ENCODE results near the gene MUSTN1. TPM values are rescaled to one million over a fixed set of nuclear protein-coding genes. Genes with fewer than 3 reads are reported as not detected.

MUSTN1 gene
- polyA plus RNA-seq, 4 donors = 0.28 to 1.6 (median 0.47) TPM

DNA sequence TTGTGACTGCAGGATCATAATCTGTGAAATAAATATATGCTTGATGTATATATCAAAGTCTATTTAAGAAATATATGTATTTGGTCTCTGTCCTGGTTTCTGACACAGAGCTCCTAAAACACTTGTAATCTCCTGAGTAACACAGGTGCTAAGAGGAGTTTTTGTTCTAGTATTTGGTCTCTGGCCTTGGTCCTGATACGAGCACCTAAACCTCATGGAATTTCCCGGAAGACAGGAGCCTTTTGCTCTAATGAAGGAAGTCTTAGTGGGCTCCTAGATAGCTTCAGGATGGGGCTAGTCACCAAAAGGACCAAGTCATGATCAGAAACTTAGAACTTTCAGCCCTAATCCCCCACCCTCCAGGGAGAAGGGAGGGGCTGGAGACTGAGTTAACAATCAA, 19.2 kb upstream of the MUSTN1 start:
- DNase-seq (ENCODE audit: low read depth in 4 of 4, low spot score in 2 of 4) = no peak

DNA sequence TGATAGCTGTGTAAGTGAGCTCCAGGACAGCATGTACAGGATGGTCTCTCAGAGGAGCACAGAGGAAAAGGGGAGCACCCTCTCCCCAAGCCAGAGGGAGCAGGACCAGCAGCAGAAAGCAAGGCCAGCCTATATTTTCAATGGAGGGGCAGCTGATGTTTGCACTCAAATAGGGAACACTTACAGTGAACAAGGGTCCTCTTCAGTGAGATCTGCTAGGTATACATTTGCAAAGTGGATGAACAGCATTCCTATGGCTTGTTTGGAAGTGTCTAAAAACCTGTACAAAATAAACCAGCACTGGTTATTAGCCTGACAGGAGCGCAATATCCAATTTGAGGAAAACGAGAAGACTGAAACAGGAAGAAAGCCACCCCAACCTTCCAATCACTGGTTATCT, 17.6 kb upstream of the MUSTN1 start:
- no peak for DNase-seq (ENCODE audit: low read depth in 4 of 4, low spot score in 2 of 4)

DNA sequence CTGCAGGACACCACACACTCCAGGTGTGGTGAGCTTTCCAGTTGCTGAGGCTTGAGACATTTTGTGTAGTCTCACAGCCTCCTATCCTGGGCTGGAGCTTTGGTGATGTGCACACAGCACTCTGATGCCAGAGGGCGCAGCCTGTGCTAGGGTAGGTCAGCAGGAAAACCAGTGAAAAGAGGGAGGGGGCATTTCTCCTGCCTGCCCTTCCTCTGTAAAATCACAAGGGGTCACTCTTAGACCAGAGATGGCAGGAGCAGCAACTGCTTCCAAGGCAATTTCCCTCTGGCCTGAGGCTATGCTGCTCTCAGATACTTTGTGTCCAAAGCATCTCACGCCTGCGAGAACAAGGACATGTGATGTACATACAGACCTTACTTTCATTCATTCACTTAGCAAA, 16.5 kb upstream of the MUSTN1 start:
- DNase-seq (ENCODE audit: low read depth in 4 of 4, low spot score in 2 of 4) = no peak

DNA sequence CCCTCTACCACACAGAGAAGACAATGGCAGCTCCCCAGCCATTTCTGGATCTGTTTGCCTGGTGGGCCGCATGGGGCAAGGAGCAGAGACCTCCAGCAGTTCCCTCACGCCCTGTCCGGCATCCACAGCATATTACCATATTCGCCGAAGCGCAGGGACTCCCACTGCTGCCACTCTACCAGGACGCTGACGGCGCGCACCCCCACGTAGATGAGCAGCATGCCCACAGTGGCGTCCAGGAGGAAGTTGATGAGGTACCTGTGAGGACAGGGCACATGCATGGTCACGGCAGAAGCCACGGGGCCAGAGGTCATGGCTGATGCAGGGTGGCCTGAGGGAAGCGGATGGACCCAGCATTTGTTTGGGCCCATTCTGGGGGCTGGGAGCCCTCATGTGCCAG, 14.8 kb upstream of the MUSTN1 start:
- no peak for DNase-seq (ENCODE audit: low read depth in 4 of 4, low spot score in 2 of 4)

DNA sequence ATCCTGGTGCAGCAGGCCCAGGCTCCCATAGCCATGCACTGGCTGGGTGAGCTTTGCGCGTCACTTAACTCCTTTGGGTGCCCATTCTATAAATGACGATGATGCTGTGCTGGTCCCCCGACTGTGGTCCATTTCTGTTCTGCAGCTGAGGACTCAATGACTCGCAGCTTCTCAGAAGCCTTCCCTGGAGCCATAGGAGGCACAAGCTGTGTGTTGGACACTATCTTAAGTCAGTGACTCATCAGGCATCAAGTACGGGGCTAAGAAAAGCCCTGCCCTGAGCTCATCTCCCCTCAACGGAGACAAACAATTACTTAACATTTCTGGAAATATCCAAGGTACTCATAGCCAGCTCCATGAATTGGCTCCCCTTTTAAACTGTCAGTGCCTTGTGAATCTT, 13.8 kb upstream of the MUSTN1 start:
- no peak for DNase-seq (ENCODE audit: low read depth in 4 of 4, low spot score in 2 of 4)

DNA sequence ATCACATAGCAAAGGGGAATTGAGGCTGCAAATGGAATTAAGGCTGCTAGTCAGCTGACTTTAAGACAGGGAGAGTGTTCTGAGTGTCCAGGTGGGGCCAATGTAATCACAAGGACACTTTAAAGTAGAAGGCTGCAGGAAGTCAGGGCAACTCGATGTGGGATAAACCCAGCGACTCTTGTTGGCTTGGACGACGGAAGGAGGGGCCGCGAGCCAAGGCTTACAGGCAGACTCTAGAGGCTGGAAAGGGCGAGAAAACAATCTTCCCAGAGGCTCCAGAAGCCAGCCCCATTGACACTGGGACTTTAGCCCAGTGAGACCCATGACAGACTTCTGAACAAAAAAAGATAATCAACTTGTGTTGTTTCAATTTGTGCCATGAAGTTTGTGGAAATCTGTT, 12.9 kb upstream of the MUSTN1 start:
- DNase-seq (ENCODE audit: low read depth in 4 of 4, low spot score in 2 of 4) = no peak

DNA sequence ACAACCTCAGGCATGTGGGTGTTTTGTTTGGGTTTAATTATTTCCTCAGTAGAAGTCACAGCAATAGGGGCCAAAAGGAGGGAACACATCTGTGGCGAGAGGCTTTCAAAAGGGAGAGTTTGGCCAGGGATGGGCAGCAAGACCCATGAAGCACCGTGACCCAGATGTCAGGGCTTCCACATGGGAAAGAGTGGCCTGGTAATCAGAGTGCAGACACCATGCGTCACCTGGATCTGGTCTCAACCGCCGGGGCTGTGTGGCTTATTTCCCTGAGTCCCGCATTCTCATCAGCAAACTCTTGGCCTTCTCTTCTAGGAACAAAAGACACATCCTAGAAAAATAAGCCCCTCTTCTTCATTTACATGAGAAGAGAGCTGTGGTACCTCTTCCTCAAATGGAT, 12.4 kb upstream of the MUSTN1 start:
- no peak for DNase-seq (ENCODE audit: low read depth in 4 of 4, low spot score in 2 of 4)

DNA sequence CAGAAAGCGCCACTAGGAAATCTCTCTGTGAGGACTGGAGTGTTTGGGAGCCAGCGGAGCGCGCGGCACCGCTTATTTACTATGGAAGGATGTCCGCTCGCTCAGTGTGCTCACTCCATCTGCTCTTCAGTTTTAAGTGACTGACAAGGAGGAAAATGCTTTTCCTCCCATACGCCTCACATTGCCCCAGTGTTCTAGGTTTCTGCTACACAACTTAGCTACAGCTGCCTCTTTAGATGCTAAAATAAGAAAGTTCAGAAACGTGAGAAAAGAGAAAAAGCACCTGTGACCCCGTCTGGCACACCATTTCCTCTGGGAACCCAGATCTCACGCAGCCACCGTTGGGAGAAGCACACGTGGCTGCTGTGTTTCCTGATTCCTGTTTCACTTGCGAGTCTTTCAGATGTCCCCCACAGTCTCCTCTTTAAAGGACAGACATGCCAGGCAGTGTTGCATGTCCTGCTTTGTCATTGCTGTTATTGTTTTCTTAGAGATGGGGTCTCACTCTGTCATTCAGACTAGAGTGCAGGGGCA, 11.7 kb upstream of the MUSTN1 start:
- DNase-seq (ENCODE audit: low read depth in 4 of 4, low spot score in 2 of 4) = no peak

DNA sequence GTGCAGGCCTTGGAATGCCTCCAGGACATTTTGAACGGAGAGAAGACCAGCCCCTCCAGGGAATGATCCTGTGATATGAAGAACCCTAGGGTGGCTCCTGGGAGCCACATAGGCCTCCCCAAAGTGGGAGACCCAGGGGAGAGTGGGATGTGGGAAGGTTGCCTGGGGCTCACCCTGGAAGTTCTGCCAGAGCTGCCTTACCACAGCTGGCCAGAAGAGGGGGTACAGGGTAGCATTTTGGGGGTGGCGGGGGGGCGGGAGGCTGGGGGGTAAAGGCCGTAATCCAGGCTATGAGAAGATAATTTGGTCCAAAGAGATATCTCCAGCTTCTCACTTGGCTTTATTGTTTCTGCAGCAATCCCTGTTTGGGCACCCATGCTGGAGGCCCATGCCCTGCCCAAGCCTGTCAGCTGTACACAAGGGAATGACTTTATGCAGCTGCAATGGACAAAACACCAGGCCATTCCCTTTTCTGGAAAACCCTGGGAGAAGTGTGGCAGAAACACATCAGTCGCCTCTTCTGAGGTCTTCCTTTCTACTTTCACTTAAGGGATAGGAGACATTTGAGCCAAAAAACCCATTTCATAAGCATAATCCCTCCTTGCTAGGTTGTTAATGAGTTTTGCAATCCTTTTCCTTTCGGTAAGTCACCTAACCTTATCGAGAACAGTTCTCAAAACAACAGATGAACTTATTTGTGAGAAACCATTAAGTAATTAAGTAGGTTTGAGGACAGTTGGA, 11.0 kb upstream of the MUSTN1 start:
- no peak for DNase-seq (ENCODE audit: low read depth in 4 of 4, low spot score in 2 of 4)

DNA sequence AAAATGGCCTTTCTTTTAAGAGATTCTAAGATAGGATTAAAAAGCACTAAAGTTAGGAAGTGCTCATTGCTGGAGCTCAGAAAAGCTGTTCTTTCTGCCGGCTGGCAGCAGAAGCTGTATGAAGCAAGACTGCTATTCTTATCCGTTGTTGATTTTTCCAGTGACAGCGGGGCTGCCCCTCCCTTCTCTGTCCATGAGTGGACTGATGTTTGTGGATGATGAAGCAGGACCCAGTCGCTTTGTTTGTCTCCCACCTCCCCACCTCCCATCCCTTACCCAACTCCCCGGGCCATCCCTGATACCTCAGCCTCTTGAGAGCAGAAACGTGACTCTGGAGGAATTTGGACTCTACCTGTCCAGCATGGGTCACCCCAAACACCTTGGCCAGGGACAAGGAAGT, 10.3 kb upstream of the MUSTN1 start:
- no peak for DNase-seq (ENCODE audit: low read depth in 4 of 4, low spot score in 2 of 4)

DNA sequence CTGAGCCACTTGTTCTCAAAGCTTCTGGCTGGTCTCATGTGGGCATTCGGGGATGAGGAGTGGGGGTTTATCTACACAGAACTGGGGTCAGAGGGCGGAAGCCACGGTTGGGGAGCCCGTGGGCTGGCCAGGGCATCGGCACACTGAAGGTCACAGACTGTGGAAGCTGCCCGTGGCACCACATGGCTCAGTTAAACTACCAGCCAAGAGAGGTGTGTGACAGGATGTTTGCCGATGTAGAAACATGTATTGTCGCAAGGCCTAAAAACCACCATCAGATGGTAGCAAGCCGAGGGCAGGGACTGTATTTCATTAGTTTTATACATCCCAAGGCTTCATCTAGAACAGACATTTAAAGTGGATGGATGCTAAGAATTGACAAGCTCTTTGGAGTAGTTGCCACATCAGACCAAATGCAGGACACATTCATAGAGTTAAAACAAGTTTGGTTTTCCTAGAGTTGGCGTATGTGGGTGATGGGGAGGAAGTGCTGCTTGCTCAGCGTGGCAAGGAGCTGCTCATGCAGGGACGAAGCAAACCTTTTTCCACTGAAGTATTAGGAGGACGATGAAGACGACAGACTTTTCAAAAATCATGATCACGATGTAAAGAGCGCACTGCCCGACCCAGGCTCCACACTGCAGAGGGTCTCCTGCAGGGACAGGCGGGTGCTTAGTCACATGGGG, 9.6 kb upstream of the MUSTN1 start:
- DNase-seq (ENCODE audit: low read depth in 4 of 4, low spot score in 2 of 4) = no peak

DNA sequence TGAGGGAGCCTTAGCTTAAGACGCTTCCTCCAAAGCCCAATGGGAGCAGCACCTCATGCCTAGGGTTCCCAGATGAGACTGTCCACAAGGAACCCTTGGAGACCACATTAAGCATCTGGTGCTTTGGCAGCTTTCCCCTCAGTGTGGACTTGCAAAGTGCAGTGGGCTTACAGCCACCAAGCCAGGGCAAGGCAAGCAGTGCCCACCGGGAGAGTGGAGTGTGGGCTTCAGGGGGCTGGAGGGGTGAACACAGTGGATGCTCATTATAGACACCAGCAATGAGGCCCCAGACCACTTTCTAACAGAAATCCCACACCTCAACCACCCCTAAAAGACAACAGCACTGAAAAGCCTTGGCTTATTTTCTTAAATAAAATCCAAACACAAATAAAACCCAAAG, 9.1 kb upstream of the MUSTN1 start:
- no peak for DNase-seq (ENCODE audit: low read depth in 4 of 4, low spot score in 2 of 4)

DNA sequence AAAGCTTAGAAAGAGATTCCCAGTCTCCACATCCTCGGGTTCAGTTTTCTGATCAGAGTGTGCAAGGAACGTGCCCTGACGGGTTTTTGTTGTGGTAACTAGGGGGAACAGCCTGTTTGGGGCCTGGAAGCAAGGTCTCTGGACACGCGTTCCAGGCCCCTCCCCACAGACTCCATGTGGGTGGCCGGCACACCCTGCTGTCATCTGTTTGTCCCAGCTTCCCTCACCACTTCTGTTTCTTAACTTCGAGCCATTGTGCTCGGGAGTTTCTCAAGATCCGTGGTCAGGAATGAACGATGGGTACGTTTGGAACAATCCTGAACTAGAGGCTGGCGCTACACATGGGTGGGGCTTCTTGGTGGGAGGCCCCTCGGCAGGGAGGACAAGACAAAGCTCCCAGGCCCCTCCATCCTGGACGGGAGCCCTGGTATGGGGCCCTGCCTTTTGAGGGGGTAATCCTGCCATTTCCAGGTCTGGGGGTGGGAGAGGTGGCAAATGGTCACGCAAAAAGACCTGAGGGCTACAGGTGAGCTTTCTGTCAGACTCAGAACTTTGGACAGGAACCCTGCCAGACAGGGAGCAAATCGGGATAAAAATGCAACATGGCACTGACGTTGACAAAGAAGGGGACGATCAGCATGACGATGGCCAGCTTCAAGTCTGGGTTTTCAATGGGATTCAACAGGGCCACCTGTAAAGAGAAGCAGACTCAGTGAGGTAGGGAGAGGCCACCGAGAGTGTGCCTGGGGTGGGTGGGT, 8.5 kb upstream of the MUSTN1 start:
- DNase-seq (ENCODE audit: low read depth in 4 of 4, low spot score in 2 of 4) = no peak

DNA sequence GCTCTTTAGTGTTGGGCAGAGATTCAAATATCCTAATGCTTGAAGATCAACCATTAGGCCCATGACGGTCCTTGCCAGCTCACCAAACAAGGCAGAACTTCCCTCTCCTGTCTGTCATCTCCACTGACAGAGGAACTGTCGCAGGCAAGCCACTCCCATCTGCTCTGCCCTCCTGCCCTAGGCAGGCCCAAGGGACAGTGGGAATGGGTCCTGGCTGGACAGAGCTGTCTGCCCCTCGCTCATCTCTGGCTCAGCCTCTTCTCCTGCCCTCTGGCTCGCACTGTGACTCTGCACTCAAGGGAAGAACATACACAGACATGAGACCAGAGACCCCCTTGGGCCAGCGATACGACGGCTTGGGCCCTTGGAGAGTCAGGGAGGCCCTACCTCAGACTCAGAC, 7.6 kb upstream of the MUSTN1 start:
- DNase-seq (ENCODE audit: low read depth in 4 of 4, low spot score in 2 of 4) = no peak

DNA sequence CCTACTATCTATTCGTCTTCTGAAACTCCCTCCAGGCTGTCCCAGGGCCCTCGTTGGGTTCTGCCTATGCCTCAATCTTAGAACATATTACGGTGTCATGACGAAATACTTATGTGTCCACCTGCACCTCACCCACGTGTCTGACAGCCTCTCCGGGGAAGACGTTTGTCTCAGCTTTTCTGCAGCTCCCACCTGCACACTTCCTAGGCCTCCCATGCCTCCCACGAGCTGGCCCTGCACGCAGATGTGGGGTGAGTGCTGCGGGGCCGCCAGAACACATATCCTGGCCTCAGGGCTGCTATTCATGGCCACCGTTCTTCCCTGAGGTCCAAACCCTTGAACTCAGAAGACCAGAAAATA, 7.1 kb upstream of the MUSTN1 start:
- DNase-seq (ENCODE audit: low read depth in 4 of 4, low spot score in 2 of 4) = no peak

DNA sequence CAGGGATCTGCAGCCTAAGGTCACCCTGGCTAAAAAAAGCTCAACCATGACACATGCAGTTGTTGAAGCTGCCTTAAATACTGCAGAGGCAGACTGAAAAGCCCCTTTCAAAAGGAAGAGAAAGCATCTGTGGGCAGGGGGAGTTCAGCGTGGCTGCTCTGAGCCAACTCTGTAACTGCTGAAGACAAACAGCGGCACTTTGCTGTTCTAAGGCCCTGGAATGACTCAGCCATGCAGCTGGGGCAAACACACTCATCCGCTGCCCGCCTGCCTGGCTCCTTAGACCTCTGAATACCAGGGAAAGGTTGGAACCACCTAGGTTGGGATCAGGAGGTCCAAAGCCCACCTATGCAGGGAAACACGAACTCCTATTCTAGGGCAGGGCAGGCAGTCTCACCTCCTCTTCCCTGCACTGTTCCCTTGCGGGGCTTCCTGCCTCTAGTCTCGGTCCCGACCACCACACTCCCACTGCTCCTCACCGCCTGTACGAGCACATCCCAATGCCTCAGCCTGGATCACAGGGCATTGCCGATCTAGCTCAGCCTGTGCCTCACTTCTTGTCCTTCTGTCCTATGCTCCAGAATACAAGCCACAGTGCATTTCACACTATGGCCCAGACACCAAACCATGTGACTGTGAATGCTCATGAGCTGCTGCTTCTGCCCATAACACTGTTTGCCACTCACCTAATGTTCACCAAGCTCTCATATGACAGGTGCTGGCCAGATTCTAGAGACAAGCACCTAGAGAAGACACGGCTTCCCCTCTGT, 6.6 kb upstream of the MUSTN1 start:
- DNase-seq (ENCODE audit: low read depth in 4 of 4, low spot score in 2 of 4) = no peak

DNA sequence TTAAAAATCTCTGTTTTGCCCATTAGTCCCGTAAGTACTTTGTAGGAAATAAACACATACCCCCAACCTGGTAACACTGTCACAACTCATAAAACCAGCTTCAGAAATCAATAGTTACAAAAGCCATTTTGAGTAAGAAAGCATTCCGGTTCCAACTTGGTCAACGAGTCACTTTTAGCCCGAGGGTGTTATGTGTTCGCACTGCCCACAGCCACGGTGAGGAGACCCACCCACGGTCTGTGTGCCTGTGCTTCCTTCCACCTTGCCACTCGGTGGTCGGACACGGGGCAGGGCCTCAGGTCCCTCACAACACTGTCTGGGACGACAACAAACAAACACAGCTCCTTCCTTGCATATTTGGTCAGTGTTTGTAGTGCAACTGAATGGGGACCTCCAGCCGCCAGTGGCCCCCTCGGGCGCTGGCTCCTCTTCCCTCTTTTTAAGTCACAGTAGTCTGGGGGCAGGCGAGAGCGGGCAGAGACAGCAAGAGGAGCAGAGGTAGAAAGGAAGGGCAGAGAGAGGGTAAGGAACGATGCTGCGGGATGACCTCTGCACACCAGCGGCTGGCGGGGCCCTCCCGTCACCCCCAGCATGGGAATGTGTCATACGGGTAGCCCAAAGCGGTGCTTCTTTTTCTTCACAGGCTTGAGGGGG, 5.2 kb upstream of the MUSTN1 start:
- DNase-seq (ENCODE audit: low read depth in 4 of 4, low spot score in 2 of 4) = no peak

DNA sequence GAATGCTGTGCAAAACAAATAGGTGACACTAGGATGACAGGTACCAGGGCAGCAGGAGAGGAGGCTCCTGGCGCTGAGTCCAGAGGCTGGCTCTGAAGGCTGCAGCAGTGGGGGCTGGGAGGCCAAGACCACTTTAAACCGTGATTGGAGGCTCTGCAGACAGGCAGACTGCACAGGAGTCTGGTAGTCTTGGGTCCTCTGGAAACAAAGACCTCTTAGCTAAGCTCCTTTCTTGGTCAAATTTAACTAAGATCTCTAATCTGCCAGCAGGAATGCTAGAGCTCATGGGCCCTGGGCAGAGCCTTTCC, 4.4 kb upstream of the MUSTN1 start:
- no peak for DNase-seq (ENCODE audit: low read depth in 4 of 4, low spot score in 2 of 4)

DNA sequence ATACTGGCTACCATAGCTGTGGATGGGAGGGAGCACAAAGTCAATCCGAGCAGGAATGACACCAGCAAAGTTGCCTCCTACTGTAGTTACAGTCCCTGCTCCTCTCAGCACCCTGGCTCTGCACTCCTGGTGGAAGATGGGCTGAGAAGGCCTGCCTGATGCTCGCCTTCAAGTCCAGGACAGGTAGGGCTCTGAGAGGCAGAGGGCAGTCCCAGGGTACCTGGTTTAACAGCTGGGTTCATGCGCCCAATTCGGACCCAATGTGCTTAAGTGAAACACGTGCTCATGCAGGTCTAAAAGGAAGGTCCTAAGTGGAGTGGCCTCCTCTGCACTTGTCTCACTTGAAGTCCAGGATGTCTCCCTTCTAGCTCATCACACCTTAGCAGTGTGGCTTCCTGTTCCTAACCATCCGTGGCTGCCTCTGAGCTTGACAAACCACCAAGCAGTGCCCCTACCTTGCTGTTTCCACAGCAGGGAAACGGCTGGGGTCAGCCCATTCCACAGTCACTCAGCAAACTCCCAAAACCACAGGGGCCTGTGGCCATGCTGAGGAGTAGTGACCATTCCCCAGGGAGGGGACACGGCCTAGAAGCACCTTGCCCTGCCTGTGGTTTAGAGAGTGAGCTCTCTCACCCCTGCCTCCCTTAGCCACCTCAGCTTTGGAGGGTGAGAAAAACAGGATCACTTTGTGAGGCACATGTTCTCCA, 3.9 kb upstream of the MUSTN1 start:
- DNase-seq (ENCODE audit: low read depth in 4 of 4, low spot score in 2 of 4) = no peak

DNA sequence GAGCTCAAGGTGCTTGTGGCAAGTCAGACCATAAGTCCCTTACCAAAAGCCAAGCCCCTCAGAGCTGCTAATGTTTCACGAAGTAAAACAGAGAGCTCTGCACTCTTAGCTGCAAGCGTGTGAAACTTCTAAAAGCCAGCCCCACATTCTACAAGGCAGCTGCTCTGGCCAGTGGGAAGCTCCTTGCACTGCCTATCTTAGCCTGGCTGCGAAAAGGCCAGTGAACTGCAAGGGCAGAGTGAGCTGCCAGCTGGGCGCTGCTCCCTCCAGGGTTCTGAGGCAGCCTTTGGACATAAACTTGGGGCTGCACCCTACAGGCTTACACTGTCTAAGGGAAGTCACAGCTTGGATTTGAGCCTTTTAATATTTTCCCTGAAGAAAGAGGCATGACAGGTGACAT, 2.2 kb upstream of the MUSTN1 start:
- no peak for DNase-seq (ENCODE audit: low read depth in 4 of 4, low spot score in 2 of 4)

Data from left renal cortex interstitium (tissue), 4 donors.